GM12892 (cell line): ENCODE results near the gene MYO5B.

Source experiments
- POLR2A ChIP-seq: IDR thresholded peaks from 2 replicates; pipeline ENCODE4 v1.6.1; 2011; ENCODE audit warnings: low read depth, low read length, control low read depth
- POLR2AphosphoS5 ChIP-seq: IDR thresholded peaks from 2 replicates; pipeline ENCODE4 v1.6.1; 2011; ENCODE audit warnings: low read depth, low read length, control low read depth
- TAF1 ChIP-seq: IDR thresholded peaks from 2 replicates; pipeline ENCODE4 v1.6.1; 2011; ENCODE audit warnings: low read depth, mild to moderate bottlenecking, control low read depth, low read length, borderline replicate concordance

DNA sequence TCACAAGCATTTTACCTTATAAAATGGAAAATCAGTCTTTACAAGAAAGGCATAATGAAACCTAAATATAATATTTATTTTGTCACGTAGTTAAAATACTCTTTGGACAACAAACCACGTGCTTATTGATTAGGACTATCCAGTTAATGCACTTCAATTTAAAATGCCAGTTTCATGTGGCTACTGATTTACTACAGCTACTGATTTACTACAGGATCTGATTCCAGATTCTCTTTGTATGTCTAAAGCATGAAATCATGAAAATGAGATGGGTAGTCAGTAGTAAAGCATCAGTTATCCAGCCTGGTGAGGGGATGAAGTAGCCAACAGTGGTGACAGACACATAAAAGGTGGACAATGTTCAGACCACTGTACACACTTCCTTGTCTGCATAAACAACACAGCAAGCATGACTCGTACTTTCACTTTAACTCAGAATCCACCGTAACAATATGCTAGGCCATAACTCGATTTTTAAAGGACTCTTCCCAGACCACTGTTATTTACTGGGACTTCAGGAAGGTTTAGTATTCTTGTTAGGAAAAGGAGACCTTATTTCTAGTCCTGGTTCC is 406.5 kb downstream of the MYO5B start:
- no peak for TF ChIP-seq TAF1
- TF ChIP-seq POLR2A = 0 out of 2 replicates have a peak, but pooled peaks have one; percentile 29
- no peak for TF ChIP-seq POLR2AphosphoS5
